H1 (cell line): ENCODE measurements around the gene OR8B3. TPM values are rescaled to one million over a fixed set of nuclear protein-coding genes. Genes with fewer than 3 reads are reported as not detected.
"Not testable (repeated sequence)": the region's sequence is repeated elsewhere in the genome, so short reads cannot be mapped to it uniquely, and the experiment has no call there.

ENCODE experiments used
- CTCF ChIA-PET: fragments of 300-600 bp; sonication (Branson Sonifier 250); formaldehyde crosslinking; loops from one replicate; lab custom pipeline; 2021; ENCODE audit not compliant: partially characterized antibody; lab: Charles Lee
- POLR2A ChIA-PET: fragments of 300-600 bp; sonication (Branson Sonifier 250); formaldehyde crosslinking; loops from one replicate; lab custom pipeline; 2021; ENCODE audit warnings: inconsistent platforms; ENCODE audit not compliant: partially characterized antibody; lab: Charles Lee
- DNase-seq, 2 experiments: peaks; one replicate each; pipeline versions ENCODE4 v3.0.0 to v3.0.0-alpha.2; 2010 to 2022; ENCODE audit warnings: low spot score in 2 of 2, low read depth in 1 of 2, mixed read lengths in 1 of 2
- FAIRE-seq: peaks from 2 replicates; lab custom pipeline; 2011; peaks lifted over from hg19 to GRCh38; lab: Jason Lieb, UNC
- H2AFZ ChIP-seq: 2 replicates; pipeline ENCODE4 v1.8.1; 2012; ENCODE audit warnings: low read length, inconsistent platforms
- H2AK5ac ChIP-seq: 2 replicates; pipeline ENCODE4 v1.6.1; 2013; ENCODE audit warnings: low read depth, low read length
- H2BK120ac ChIP-seq: replicated peaks from 2 replicates; pipeline ENCODE3; 2013; ENCODE audit warnings: low read depth, low read length, inconsistent platforms
- H2BK12ac ChIP-seq: 2 replicates; pipeline ENCODE4 v1.6.1; 2013; ENCODE audit warnings: low read depth, low read length
- H2BK15ac ChIP-seq: 2 replicates; pipeline ENCODE4 v1.6.1; 2013; ENCODE audit warnings: low read length
- H2BK20ac ChIP-seq: 2 replicates; pipeline ENCODE4 v1.6.1; 2013; ENCODE audit warnings: low read length
- H2BK5ac ChIP-seq: 2 replicates; pipeline ENCODE4 v1.6.1; 2013; ENCODE audit warnings: low read depth, low read length
- H3K14ac ChIP-seq: 2 replicates; pipeline ENCODE4 v1.6.1; 2013; ENCODE audit warnings: inconsistent platforms; ENCODE audit not compliant: insufficient read length
- H3K18ac ChIP-seq: 2 replicates; pipeline ENCODE4 v1.6.1; 2013; ENCODE audit warnings: low read length; ENCODE audit errors: extremely low read depth
- H3K23ac ChIP-seq: 2 replicates; pipeline ENCODE4 v1.6.1; 2013; ENCODE audit warnings: inconsistent platforms; ENCODE audit not compliant: insufficient read length
- H3K23me2 ChIP-seq: 2 replicates; pipeline ENCODE4 v1.6.1; 2013; ENCODE audit warnings: low read depth, low read length
- H3K27ac ChIP-seq: 2 replicates; pipeline ENCODE4 v1.6.1; 2011; ENCODE audit warnings: low read depth, low read length, inconsistent platforms
- H3K27me3 ChIP-seq, 4 experiments: replicated peaks in 1 of 4; 1 replicate in 1 of 4; 2 replicates in 3 of 4; pipeline versions ENCODE4 v1.6.1 to v1.8.1; 2011 to 2013; ENCODE audit warnings: low read length in 3 of 4, mild to moderate bottlenecking in 3 of 4, inconsistent platforms in 2 of 4, mixed read lengths in 2 of 4, moderate library complexity in 1 of 4; ENCODE audit not compliant: control insufficient read depth in 3 of 4, insufficient read depth in 3 of 4; ENCODE audit errors: extremely low read depth in 1 of 4
- H3K36me3 ChIP-seq, 4 experiments: 2 replicates each; pipeline versions ENCODE4 v1.6.1 to v1.8.1; 2011 to 2013; ENCODE audit warnings: mild to moderate bottlenecking in 4 of 4, low read length in 3 of 4, moderate library complexity in 2 of 4, control low read depth in 1 of 4, inconsistent platforms in 1 of 4; ENCODE audit not compliant: insufficient read depth in 4 of 4, control insufficient read depth in 2 of 4
- H3K4ac ChIP-seq: replicated peaks from 2 replicates; pipeline ENCODE3; 2013; ENCODE audit warnings: low read length, low read depth, mixed read lengths, inconsistent platforms; ENCODE audit not compliant: insufficient read length
- H3K4me1 ChIP-seq, 4 experiments: replicated peaks in 1 of 4; 1 replicate in 1 of 4; 2 replicates in 3 of 4; pipeline versions ENCODE4 v1.6.1 to v1.8.1; 2011 to 2013; ENCODE audit warnings: low read length in 3 of 4, inconsistent platforms in 2 of 4, mixed read lengths in 1 of 4; ENCODE audit not compliant: insufficient read depth in 4 of 4, control insufficient read depth in 3 of 4
- H3K4me2 ChIP-seq, 2 experiments: 2 replicates each; pipeline versions ENCODE4 v1.6.1 to v1.8.1; 2011 to 2013; ENCODE audit warnings: low read depth in 2 of 2, low read length in 2 of 2, control low read depth in 1 of 2, inconsistent platforms in 1 of 2, mild to moderate bottlenecking in 1 of 2; ENCODE audit not compliant: insufficient read depth in 1 of 2
- H3K4me3 ChIP-seq, 4 experiments: fragments of 200-600, 300-600 bp in 1 of 4; sonication (generic), shearing (Covaris generic), sonication (Bioruptor Twin) in 1 of 4; 2 replicates each; pipeline versions ENCODE4 v1.5.1 to v1.8.1; 2011 to 2016; ENCODE audit warnings: low read length in 4 of 4, low read depth in 3 of 4, control low read depth in 2 of 4, inconsistent platforms in 2 of 4, mild to moderate bottlenecking in 2 of 4, mixed read lengths in 1 of 4, moderate library complexity in 1 of 4; ENCODE audit not compliant: insufficient read depth in 2 of 4; ENCODE audit errors: extremely low read depth in 1 of 4
- H3K56ac ChIP-seq: replicated peaks from 2 replicates; pipeline ENCODE3; 2013; ENCODE audit warnings: low read depth, mild to moderate bottlenecking, mixed read lengths, low read length, inconsistent platforms; ENCODE audit not compliant: insufficient read length
- H3K79me1 ChIP-seq: 2 replicates; pipeline ENCODE4 v1.6.1; 2013; ENCODE audit warnings: low read depth, low read length, control low read depth
- H3K79me2 ChIP-seq, 2 experiments: 2 replicates each; pipeline versions ENCODE4 v1.6.1 to v1.8.1; 2012 to 2013; ENCODE audit warnings: low read length in 2 of 2, mild to moderate bottlenecking in 2 of 2, inconsistent platforms in 1 of 2; ENCODE audit not compliant: insufficient read depth in 2 of 2, control insufficient read depth in 1 of 2
- H3K9ac ChIP-seq, 4 experiments: replicated peaks in 1 of 4; 1 replicate in 1 of 4; 2 replicates in 3 of 4; pipeline versions ENCODE4 v1.6.1 to v1.8.1; 2011 to 2013; ENCODE audit warnings: low read depth in 3 of 4, low read length in 3 of 4, control low read depth in 2 of 4, mild to moderate bottlenecking in 2 of 4, moderate library complexity in 2 of 4, inconsistent platforms in 1 of 4; ENCODE audit errors: extremely low read depth in 1 of 4
- H3K9me3 ChIP-seq, 2 experiments: 2 replicates each; pipeline versions ENCODE4 v1.6.1 to v1.8.1; 2012 to 2013; ENCODE audit warnings: mild to moderate bottlenecking in 2 of 2, moderate library complexity in 2 of 2, control low read depth in 1 of 2, inconsistent platforms in 1 of 2, low read depth in 1 of 2, low read length in 1 of 2, mixed read lengths in 1 of 2; ENCODE audit not compliant: insufficient read depth in 2 of 2
- H4K20me1 ChIP-seq, 2 experiments: replicated peaks in 1 of 2; 2 replicates each; pipeline versions ENCODE3 to v1.8.1; 2011 to 2013; ENCODE audit warnings: inconsistent platforms in 2 of 2, low read length in 2 of 2, mild to moderate bottlenecking in 1 of 2; ENCODE audit not compliant: insufficient read depth in 2 of 2, control insufficient read depth in 1 of 2
- H4K5ac ChIP-seq: 2 replicates; pipeline ENCODE4 v1.6.1; 2013; ENCODE audit warnings: low read length, low read depth, mixed read lengths, inconsistent platforms; ENCODE audit not compliant: insufficient read length
- H4K8ac ChIP-seq: 2 replicates; pipeline ENCODE4 v1.8.0; 2013; ENCODE audit warnings: mild to moderate bottlenecking, moderate library complexity, low read length, inconsistent platforms; ENCODE audit not compliant: insufficient read depth; ENCODE audit errors: extremely low read depth
- H4K91ac ChIP-seq: replicated peaks from 2 replicates; pipeline ENCODE3; 2013; ENCODE audit warnings: low read length, mixed read lengths, inconsistent platforms; ENCODE audit not compliant: insufficient read length
- whole genome bisulfite sequencing, 2 experiments: shearing (Covaris generic) in 1 of 2; methylation state at CpG; one replicate each; pipeline versions ENCODE4 v1.1.6 to v1.1.7; 2013 to 2015; ENCODE audit warnings: low lambda C conversion rate in 2 of 2, mixed read lengths in 2 of 2, inconsistent platforms in 1 of 2, low coverage in 1 of 2, missing lambda C conversion rate in 1 of 2; ENCODE audit not compliant: insufficient replicate concordance in 2 of 2, insufficient coverage in 1 of 2, insufficient read length in 1 of 2; ENCODE audit errors: extremely low coverage in 1 of 2, missing lambda C conversion rate in 1 of 2; 5-methylcytosine and 5-hydroxymethylcytosine counted together
- polyA plus RNA-seq, 7 experiments: library from polyadenylated mRNA; depleted of rRNA in 3 of 7; stranded (reverse) in 5 of 7; unstranded in 2 of 7; fragments of >200 nt in 5 of 7; fragments of 200-250 nt in 2 of 7; gene quantifications; 1 replicate in 5 of 7; 2 replicates in 1 of 7; 4 replicates in 1 of 7; pipeline versions ENCODE4 v1.2.1 to v1.2.3, GENCODE V29; 2011 to 2013; ENCODE audit warnings: missing spikeins in 2 of 7, mixed read lengths in 2 of 7
- total RNA-seq: library from RNA; stranded (reverse); fragmentation: NEBNext Ultra II Directional; extraction: Animal tissue kit (Norgen Biotek cat#: 25700); gene quantifications from 2 replicates; pipeline ENCODE4 v1.2.1, GENCODE V29; 2021

Gene OR8B3
- total and polyA plus RNA-seq, 2 of the 8 experiments (the other 6 are each of a cell fraction or from before 2014, with no cell fraction given), result not detected

DNA sequence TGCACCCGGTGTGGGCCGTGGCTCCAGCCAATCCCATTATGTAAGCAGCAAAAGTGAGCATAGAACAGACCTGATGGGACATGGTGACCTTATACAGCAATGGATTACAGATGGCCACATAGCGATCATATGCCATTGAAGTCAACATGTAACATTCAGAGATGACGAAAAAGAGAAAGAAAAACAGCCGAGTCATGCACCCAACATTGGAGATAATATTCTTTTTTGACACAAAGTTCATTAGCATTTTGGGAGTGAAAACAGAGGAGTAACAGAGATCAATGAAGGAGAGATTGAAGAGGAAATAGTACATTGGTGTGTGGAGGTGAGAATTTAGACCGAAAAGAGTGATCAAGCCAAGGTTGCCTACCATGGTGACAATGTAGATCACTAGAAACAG is 16.0 kb downstream of the OR8B3 start:
- H3K4me3 ChIP-seq, H3K36me3 ChIP-seq, CTCF ChIA-PET, H3K4ac ChIP-seq, H2BK20ac ChIP-seq, H3K4me2 ChIP-seq, H3K23me2 ChIP-seq, H4K5ac ChIP-seq, H3K23ac ChIP-seq, H3K4me1 ChIP-seq, H3K56ac ChIP-seq, H3K27ac ChIP-seq, H3K9me3 ChIP-seq, DNase-seq, H3K27me3 ChIP-seq, H4K91ac ChIP-seq, H3K18ac ChIP-seq, H3K79me1 ChIP-seq, FAIRE-seq, H3K79me2 ChIP-seq, H2AK5ac ChIP-seq, POLR2A ChIA-PET, H3K9ac ChIP-seq, H3K14ac ChIP-seq, H2BK120ac ChIP-seq, H2BK15ac ChIP-seq, H2BK12ac ChIP-seq, H4K20me1 ChIP-seq, H2AFZ ChIP-seq, H2BK5ac ChIP-seq, H4K8ac ChIP-seq: not testable (repeated sequence)
- WGBS, 2 experiments, result 100% methylated on average over 3 of the region's 6 CpGs; no CpG with 5 or more reads in 1 of the 2 experiments
